PC-9 (cell line): ENCODE data around the gene CSTF1.

ENCODE experiments used
- CTCF ChIP-seq: fragments of 200-600 bp; sonication (generic); conservative IDR thresholded peaks from 2 replicates; pipeline ENCODE4 v1.6.1; 2017; ENCODE audit warnings: mixed run types, antibody characterized with exemption, mild to moderate bottlenecking, moderate library complexity
- EZH2 ChIP-seq: fragments of 200-600 bp; sonication (generic); IDR thresholded peaks from 2 replicates; pipeline ENCODE4 v1.8.0; 2017; ENCODE audit warnings: antibody characterized with exemption, low read depth

- TF ChIP-seq CTCF: no peak
- TF ChIP-seq EZH2: no peak
Observed at GRCh38 chr20:56393653-56394052, 1.2 kb downstream of the CSTF1 start.
